HL-60 (cell line): ENCODE data around the gene DHRS7B.
"Not testable (repeated sequence)": the region's sequence is repeated elsewhere in the genome, so short reads cannot be mapped to it uniquely, and the experiment has no call there.

Source experiments
- DNase-seq, 2 experiments: peaks; one replicate each; pipeline ENCODE4 v3.0.0-alpha.2; 2010 to 2020; ENCODE audit warnings: low read depth in 1 of 2, low spot score in 1 of 2
- H3K27ac ChIP-seq: fragments of 250-450 bp; sonication (Bioruptor Pico); replicated peaks from 2 replicates; pipeline ENCODE4 v1.5.1; 2020; ENCODE audit warnings: mild to moderate bottlenecking, moderate library complexity
- H3K27me3 ChIP-seq: fragments of 250-450 bp; sonication (Bioruptor Pico); 2 replicates; pipeline ENCODE4 v1.5.1; 2021; ENCODE audit warnings: mild to moderate bottlenecking, moderate library complexity; ENCODE audit not compliant: insufficient read depth, poor library complexity, severe bottlenecking
- H3K4me3 ChIP-seq: replicated peaks from 2 replicates; pipeline ENCODE4 v1.5.1; 2011; ENCODE audit warnings: mild to moderate bottlenecking, control low read depth, low read length; ENCODE audit not compliant: insufficient read depth
- GABPA ChIP-seq: IDR thresholded peaks from 2 replicates; pipeline ENCODE4 v1.6.1; 2012; ENCODE audit warnings: low read depth
- POLR2AphosphoS5 ChIP-seq: IDR thresholded peaks from 2 replicates; pipeline ENCODE4 v1.6.1; 2012; ENCODE audit warnings: low read depth
- REST ChIP-seq: IDR thresholded peaks from 2 replicates; pipeline ENCODE4 v1.6.1; 2012; ENCODE audit warnings: low read depth; ENCODE audit not compliant: insufficient replicate concordance
- SPI1 ChIP-seq: IDR thresholded peaks from 2 replicates; pipeline ENCODE4 v1.6.1; 2012; ENCODE audit warnings: low read depth, mild to moderate bottlenecking, borderline replicate concordance
- TF ChIP-seq, protein P1 (sequence below): IDR thresholded peaks from one replicate; pipeline ENCODE4 v1.5.1; 2011; ENCODE audit warnings: low read length, control low read depth, inconsistent platforms; ENCODE audit not compliant: insufficient read depth

The DHRS7B gene

DNA sequence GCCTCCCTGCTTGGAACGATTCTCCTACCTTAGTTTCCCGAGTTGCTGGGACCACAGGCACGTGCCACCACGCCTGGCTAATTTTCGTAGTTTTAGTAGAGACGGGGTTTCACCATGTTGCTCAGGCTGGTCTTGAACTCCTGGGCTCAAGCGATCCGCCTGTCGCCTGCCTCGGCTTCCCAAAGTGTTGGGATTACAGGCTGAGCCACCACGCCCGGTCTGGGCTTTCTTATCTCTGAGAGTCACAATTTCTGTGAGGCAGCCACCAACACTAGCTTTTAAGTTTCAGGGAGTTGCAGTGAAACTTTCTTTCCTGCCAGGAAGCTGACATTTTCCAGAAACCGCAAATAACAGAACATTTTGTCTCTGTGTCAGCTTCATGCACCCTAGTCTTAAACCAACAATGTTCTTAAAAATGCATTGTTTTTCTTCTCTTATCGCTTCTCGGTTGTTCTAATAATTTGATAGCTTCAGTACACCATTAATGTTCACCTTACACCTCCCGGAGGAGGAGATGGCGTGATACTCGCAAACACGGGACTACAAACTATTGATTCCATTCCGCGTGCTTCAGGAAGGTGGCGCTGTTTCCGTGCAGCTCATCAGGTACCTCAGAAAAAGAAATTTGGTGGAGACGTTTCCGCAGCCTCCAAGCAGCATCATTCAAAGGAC is 7.4 kb upstream of the DHRS7B start:
- peak in 1 of 2 experiments; percentile 63 for DNase-seq
- no peaks in the 10 kb centered on the region for H3K27me3 ChIP-seq
- H3K27ac ChIP-seq = no peak overlapping the region
- TF ChIP-seq REST = no peak
- TF ChIP-seq, protein P1, sequence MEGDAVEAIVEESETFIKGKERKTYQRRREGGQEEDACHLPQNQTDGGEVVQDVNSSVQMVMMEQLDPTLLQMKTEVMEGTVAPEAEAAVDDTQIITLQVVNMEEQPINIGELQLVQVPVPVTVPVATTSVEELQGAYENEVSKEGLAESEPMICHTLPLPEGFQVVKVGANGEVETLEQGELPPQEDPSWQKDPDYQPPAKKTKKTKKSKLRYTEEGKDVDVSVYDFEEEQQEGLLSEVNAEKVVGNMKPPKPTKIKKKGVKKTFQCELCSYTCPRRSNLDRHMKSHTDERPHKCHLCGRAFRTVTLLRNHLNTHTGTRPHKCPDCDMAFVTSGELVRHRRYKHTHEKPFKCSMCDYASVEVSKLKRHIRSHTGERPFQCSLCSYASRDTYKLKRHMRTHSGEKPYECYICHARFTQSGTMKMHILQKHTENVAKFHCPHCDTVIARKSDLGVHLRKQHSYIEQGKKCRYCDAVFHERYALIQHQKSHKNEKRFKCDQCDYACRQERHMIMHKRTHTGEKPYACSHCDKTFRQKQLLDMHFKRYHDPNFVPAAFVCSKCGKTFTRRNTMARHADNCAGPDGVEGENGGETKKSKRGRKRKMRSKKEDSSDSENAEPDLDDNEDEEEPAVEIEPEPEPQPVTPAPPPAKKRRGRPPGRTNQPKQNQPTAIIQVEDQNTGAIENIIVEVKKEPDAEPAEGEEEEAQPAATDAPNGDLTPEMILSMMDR = peak; percentile 94
- no peak overlapping the region for H3K4me3 ChIP-seq

DNA sequence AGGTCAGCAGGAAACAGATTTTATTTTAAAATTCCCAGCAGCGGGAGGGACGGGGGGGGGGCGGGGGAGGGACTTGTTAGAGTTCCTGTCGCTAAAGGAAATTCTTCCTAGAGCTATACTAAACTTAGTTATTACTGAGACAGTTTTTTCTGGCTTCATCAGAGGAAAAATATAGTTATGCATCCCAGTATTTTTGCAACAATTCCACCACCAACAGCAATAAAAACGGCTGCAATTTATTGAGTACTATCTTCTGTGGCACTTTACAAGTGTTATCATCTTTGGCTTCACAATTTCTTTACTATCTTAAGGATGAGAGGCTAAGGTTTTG is 6.9 kb upstream of the DHRS7B start:
- TF ChIP-seq GABPA (no peak), POLR2AphosphoS5 (no peak), SPI1 (no peak), REST (no peak)
- TF ChIP-seq, protein P1 = no peak

GRCh38 chr17:21124086-21124485 is 2.7 kb upstream of the DHRS7B start:
- Histone ChIP-seq H3K27ac (no peak overlapping the region), H3K4me3 (no peak overlapping the region), H3K27me3 (no peaks in the 10 kb centered on the region)
- TF ChIP-seq SPI1 (no peak), POLR2AphosphoS5 (no peak), REST (no peak), GABPA (no peak)
- TF ChIP-seq, protein P1 = no peak
- peak in 1 of 2 experiments; percentile 64 for DNase-seq

More for the DNA sequence above, 6.9 kb upstream of the DHRS7B start:
- DNase-seq = no peak
- H3K4me3 ChIP-seq = no peak overlapping the region
- no peaks in the 10 kb centered on the region for H3K27me3 ChIP-seq
- no peak overlapping the region for H3K27ac ChIP-seq

DNA sequence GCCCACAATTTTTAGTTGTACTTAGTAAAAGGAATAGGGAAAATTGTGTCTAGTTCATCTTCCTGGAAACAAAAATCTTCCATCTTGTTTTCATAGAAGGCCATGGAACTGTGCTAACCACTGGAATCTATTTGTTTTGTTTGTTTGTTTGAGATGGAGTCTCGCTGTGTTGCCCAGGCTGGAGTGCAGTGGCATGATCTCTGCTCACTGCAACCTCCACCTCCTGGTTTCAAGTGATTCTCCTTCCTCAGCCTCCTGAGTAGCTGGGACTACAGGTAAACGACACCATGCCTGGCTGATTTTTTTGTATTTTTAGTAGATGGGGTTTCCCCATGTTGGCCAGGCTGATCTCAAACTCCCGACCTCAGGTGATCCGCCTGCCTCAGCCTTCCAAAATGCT is 2.2 kb upstream of the DHRS7B start:
- DNase-seq, H3K27ac ChIP-seq, H3K27me3 ChIP-seq, H3K4me3 ChIP-seq: not testable (repeated sequence)
